Breast epithelium (tissue), 4 donors: ENCODE measurements around the gene CCDC85C. TPM values are rescaled to one million over a fixed set of nuclear protein-coding genes. Genes with fewer than 3 reads are reported as not detected.

Experiments used
- DNase-seq, 2 donors: peaks; one replicate each; pipeline ENCODE4 v3.0.0-alpha.2; 2019; ENCODE audit warnings: low spot score in 2 of 2
- H3K27ac ChIP-seq, 2 donors: fragments of 200-600 bp; sonication (generic) in 1 of 2; one replicate each; pipeline ENCODE4 v1.5.1; 2016 to 2019; ENCODE audit warnings: mild to moderate bottlenecking in 1 of 2
- H3K27me3 ChIP-seq, 2 donors: fragments of 200-600 bp; sonication (generic) in 1 of 2; one replicate each; pipeline versions ENCODE4 v1.5.1 to v1.6.0; 2017 to 2019; ENCODE audit warnings: control low read depth in 1 of 2, mild to moderate bottlenecking in 1 of 2
- H3K36me3 ChIP-seq: fragments of 200-600 bp; one replicate; pipeline ENCODE4 v1.5.1; 2019
- H3K4me1 ChIP-seq, 2 donors: fragments of 200-600 bp; sonication (generic); one replicate each; pipeline ENCODE4 v1.5.1; 2016 to 2019; ENCODE audit warnings: control low read depth in 1 of 2
- H3K4me3 ChIP-seq, 3 donors: fragments of 200-600 bp; sonication (generic); 1 replicate in 2 of 3; 2 replicates in 1 of 3; pipeline ENCODE4 v1.5.1; 2016 to 2019; ENCODE audit warnings: mild to moderate bottlenecking in 3 of 3, moderate library complexity in 2 of 3
- H3K9me3 ChIP-seq, 2 donors: fragments of 200-600 bp; sonication (generic) in 1 of 2; one replicate each; pipeline ENCODE4 v1.5.1; 2016 to 2019; ENCODE audit warnings: control low read depth in 1 of 2
- CTCF ChIP-seq, 3 donors: fragments of 450-650 bp; IDR thresholded peaks; one replicate each; pipeline ENCODE4 v1.5.1; 2016 to 2017; ENCODE audit warnings: antibody characterized with exemption in 3 of 3, mild to moderate bottlenecking in 3 of 3, moderate library complexity in 3 of 3
- POLR2A ChIP-seq: fragments of 450-650 bp; IDR thresholded peaks from one replicate; pipeline ENCODE4 v1.6.1; 2016; ENCODE audit warnings: antibody characterized with exemption, mild to moderate bottlenecking, moderate library complexity
- POLR2AphosphoS5 ChIP-seq, 3 donors: sonication (generic); formaldehyde crosslinking; IDR thresholded peaks; one replicate each; pipeline ENCODE4 v1.6.1; 2017; ENCODE audit warnings: antibody characterized with exemption in 3 of 3
- intact Hi-C: fragments of 100-400 bp; cut with DNase I; formaldehyde crosslinking; loops from one replicate; pipeline ENCODE4 v1.15.1; 2023; ENCODE audit warnings: low total_unique reads
- total RNA-seq, 3 donors: library from RNA; depleted of rRNA; stranded (reverse); fragments of >200 nt; gene quantifications; one replicate each; pipeline ENCODE4 v1.1.0, GENCODE V29; 2016

The CCDC85C gene
- total RNA-seq, 3 donors from 2014 or later: 1.3 to 8.3 (median 4.3) TPM

- H3K27me3 ChIP-seq: no peaks in the 10 kb centered on the region
- no peak overlapping the region for H3K4me3 ChIP-seq
- H3K36me3 ChIP-seq: no peaks in the 10 kb centered on the region
- DNase-seq: no peak
- intact Hi-C loops: no loop called here
- H3K4me1 ChIP-seq: no peaks in the 10 kb centered on the region
- no peaks in the 10 kb centered on the region for H3K9me3 ChIP-seq
- no peak overlapping the region for H3K27ac ChIP-seq
- no peak for TF ChIP-seq POLR2A
These were observed 68.6 kb downstream of the CCDC85C start for GRCh38 chr14:99535448-99535847.

- H3K4me3 ChIP-seq: no peak overlapping the region
- no peaks in the 10 kb centered on the region for H3K27me3 ChIP-seq
- intact Hi-C loops: no loop called here
- no peaks in the 10 kb centered on the region for H3K4me1 ChIP-seq
- DNase-seq: no peak
- TF ChIP-seq CTCF (IDR thresholded peaks at IDR 0.05) (no peak), POLR2AphosphoS5 (IDR thresholded peaks at IDR 0.05) (no peak), POLR2A (no peak)
- H3K9me3 ChIP-seq: no peaks in the 10 kb centered on the region
- H3K27ac ChIP-seq: no peak overlapping the region
- H3K36me3 ChIP-seq: no peaks in the 10 kb centered on the region
These were observed 69.1 kb downstream of the CCDC85C start for GRCh38 chr14:99534863-99535262.

GRCh38 chr14:99534333-99534732 is 69.7 kb downstream of the CCDC85C start:
- TF ChIP-seq POLR2AphosphoS5 (IDR thresholded peaks at IDR 0.05) (no peak), POLR2A (no peak), CTCF (IDR thresholded peaks at IDR 0.05) (no peak)

GRCh38 chr14:99532310-99532709 is 71.7 kb downstream of the CCDC85C start:
- H3K27me3 ChIP-seq: no peaks in the 10 kb centered on the region
- no peak for TF ChIP-seq POLR2A
- no peak for TF ChIP-seq CTCF (IDR thresholded peaks at IDR 0.05)
- TF ChIP-seq POLR2AphosphoS5 (IDR thresholded peaks at IDR 0.05): no peak
- no peak overlapping the region for H3K27ac ChIP-seq
- no peaks in the 10 kb centered on the region for H3K4me1 ChIP-seq
- H3K4me3 ChIP-seq: no peak overlapping the region
- no peak for DNase-seq
- no peaks in the 10 kb centered on the region for H3K36me3 ChIP-seq
- H3K9me3 ChIP-seq: no peaks in the 10 kb centered on the region
- intact Hi-C loops: no loop called here

More at GRCh38 chr14:99534333-99534732, 69.7 kb downstream of the CCDC85C start:
- Histone ChIP-seq H3K27me3 (no peaks in the 10 kb centered on the region), H3K36me3 (no peaks in the 10 kb centered on the region), H3K9me3 (no peaks in the 10 kb centered on the region), H3K27ac (no peak overlapping the region), H3K4me3 (no peak overlapping the region), H3K4me1 (no peaks in the 10 kb centered on the region)
- DNase-seq: no peak
- intact Hi-C loops: no loop called here

GRCh38 chr14:99531251-99532096 is 72.5 kb downstream of the CCDC85C start:
- no peak for TF ChIP-seq POLR2A
- no peak for TF ChIP-seq POLR2AphosphoS5 (IDR thresholded peaks at IDR 0.05)
- no peak for TF ChIP-seq CTCF (IDR thresholded peaks at IDR 0.05)
- Histone ChIP-seq H3K4me3 (no peak overlapping the region), H3K27ac (no peak overlapping the region), H3K9me3 (no peaks in the 10 kb centered on the region), H3K27me3 (no peaks in the 10 kb centered on the region), H3K36me3 (no peaks in the 10 kb centered on the region), H3K4me1 (no peaks in the 10 kb centered on the region)
- intact Hi-C loops: loop anchor here (1.0 kb wide), 1 partner anchor 35 kb away; no protein-coding TSS in a partner anchor
- DNase-seq: no peak
